ENCODE measurements around the gene HDAC4.

HDAC4 gene

GRCh38 chr2:239112127-239112774, 288.6 kb downstream of the HDAC4 start:
- peaks cover 100% of the 10 kb centered on the region for H3K36me3 ChIP-seq
- H3K9me3 ChIP-seq, result no peaks in the 10 kb centered on the region

GRCh38 chr2:239111401-239112100, 289.3 kb downstream of the HDAC4 start:
- TF ChIP-seq CTCF (IDR thresholded peaks at IDR 0.05), result no peak
- Histone ChIP-seq H3K4me1 (ENCODE audit: control insufficient read depth in 1 of 2, insufficient read depth in 1 of 2, low read depth in 1 of 2, low read length in 1 of 2) (no peaks in the 10 kb centered on the region), H3K36me3 (peaks cover 100% of the 10 kb centered on the region), H3K4me3 (ENCODE audit: low read depth in 1 of 2, low read length in 1 of 2) (no peak overlapping the region), H3K27ac (no peak overlapping the region), H3K9me3 (no peaks in the 10 kb centered on the region), H3K27me3 (no peaks in the 10 kb centered on the region)

More at GRCh38 chr2:239112127-239112774, 288.6 kb downstream of the HDAC4 start:
- Histone ChIP-seq H3K4me1 (ENCODE audit: control insufficient read depth in 1 of 2, insufficient read depth in 1 of 2, low read depth in 1 of 2, low read length in 1 of 2) (no peaks in the 10 kb centered on the region), H3K27me3 (no peaks in the 10 kb centered on the region), H3K27ac (no peak overlapping the region), H3K4me3 (ENCODE audit: low read depth in 1 of 2, low read length in 1 of 2) (no peak overlapping the region)
- no peak for TF ChIP-seq CTCF (IDR thresholded peaks at IDR 0.05)

- Histone ChIP-seq H3K27ac (no peak overlapping the region), H3K36me3 (peaks cover 100% of the 10 kb centered on the region)
- TF ChIP-seq CTCF (IDR thresholded peaks at IDR 0.05), result no peak
Measured at GRCh38 chr2:239110595-239111048, 290.2 kb downstream of the HDAC4 start.

GRCh38 chr2:239109928-239110545, 290.8 kb downstream of the HDAC4 start:
- TF ChIP-seq CTCF (IDR thresholded peaks at IDR 0.05), result no peak
- peaks cover 100% of the 10 kb centered on the region for H3K36me3 ChIP-seq
- H3K4me1 ChIP-seq (ENCODE audit: control insufficient read depth in 1 of 2, insufficient read depth in 1 of 2, low read depth in 1 of 2, low read length in 1 of 2), result no peaks in the 10 kb centered on the region
- no peaks in the 10 kb centered on the region for H3K9me3 ChIP-seq
- no peak overlapping the region for H3K4me3 ChIP-seq (ENCODE audit: low read depth in 1 of 2, low read length in 1 of 2)
- no peaks in the 10 kb centered on the region for H3K27me3 ChIP-seq
- H3K27ac ChIP-seq, result no peak overlapping the region

More at GRCh38 chr2:239110595-239111048, 290.2 kb downstream of the HDAC4 start:
- Histone ChIP-seq H3K4me3 (ENCODE audit: low read depth in 1 of 2, low read length in 1 of 2) (no peak overlapping the region), H3K9me3 (no peaks in the 10 kb centered on the region), H3K27me3 (no peaks in the 10 kb centered on the region), H3K4me1 (ENCODE audit: control insufficient read depth in 1 of 2, insufficient read depth in 1 of 2, low read depth in 1 of 2, low read length in 1 of 2) (no peaks in the 10 kb centered on the region)

- Histone ChIP-seq H3K4me3 (ENCODE audit: low read depth in 1 of 2, low read length in 1 of 2) (no peak overlapping the region), H3K36me3 (peaks cover 100% of the 10 kb centered on the region), H3K27ac (no peak overlapping the region), H3K9me3 (no peaks in the 10 kb centered on the region), H3K27me3 (no peaks in the 10 kb centered on the region), H3K4me1 (ENCODE audit: control insufficient read depth in 1 of 2, insufficient read depth in 1 of 2, low read depth in 1 of 2, low read length in 1 of 2) (no peaks in the 10 kb centered on the region)
- no peak for TF ChIP-seq CTCF (IDR thresholded peaks at IDR 0.05)
Measured at GRCh38 chr2:239109041-239109927, 291.5 kb downstream of the HDAC4 start.
